OCI-LY7 (cell line): ENCODE measurements around the gene EVA1C. TPM values are rescaled to one million over a fixed set of nuclear protein-coding genes. Genes with fewer than 3 reads are reported as not detected.
"Not testable (repeated sequence)": the region's sequence is repeated elsewhere in the genome, so short reads cannot be mapped to it uniquely, and the experiment has no call there.

Experiments
- BruUV-seq: library from RNA; stranded (reverse); fragments of 400-500 nt; replicated peaks from 2 replicates; lab custom pipeline; 2021; lab: Mats Ljungman, UMichigan
- CTCF ChIA-PET: fragments of 300-600 bp; sonication (Branson Sonifier 250); formaldehyde crosslinking; loops from one replicate; lab custom pipeline; 2022; ENCODE audit warnings: antibody characterized with exemption; ENCODE audit not compliant: unreplicated experiment; lab: Charles Lee
- POLR2A ChIA-PET: fragments of 300-600 bp; sonication (Branson Sonifier 250); formaldehyde crosslinking; loops from one replicate; lab custom pipeline; 2022; ENCODE audit warnings: antibody characterized with exemption; lab: Charles Lee
- DNase-seq: peaks from one replicate; pipeline ENCODE4 v3.0.0-alpha.2; 2015; ENCODE audit warnings: low spot score
- H2AFZ ChIP-seq: fragments of 200-600 bp; sonication (generic), shearing (Covaris generic); 2 replicates; pipeline ENCODE4 v1.6.1; 2014; ENCODE audit warnings: mild to moderate bottlenecking, antibody characterized with exemption, low read length, moderate library complexity
- H3K27ac ChIP-seq: fragments of 200-600 bp; sonication (generic); 2 replicates; pipeline ENCODE4 v1.5.1; 2014; ENCODE audit warnings: mixed run types, low read depth, mild to moderate bottlenecking, moderate library complexity, low read length, inconsistent platforms; ENCODE audit not compliant: poor library complexity, severe bottlenecking
- H3K36me3 ChIP-seq: fragments of 200-600 bp; sonication (generic); 2 replicates; pipeline ENCODE4 v1.6.1; 2014; ENCODE audit warnings: mild to moderate bottlenecking, antibody characterized with exemption, low read length, moderate library complexity, mixed read lengths; ENCODE audit not compliant: insufficient read depth
- H3K4me1 ChIP-seq: fragments of 200-600 bp; sonication (generic); 2 replicates; pipeline ENCODE4 v1.5.1; 2014; ENCODE audit warnings: mild to moderate bottlenecking, low read length; ENCODE audit not compliant: insufficient read depth, poor library complexity, severe bottlenecking
- H3K4me2 ChIP-seq: fragments of 200-600 bp; sonication (generic); 2 replicates; pipeline ENCODE4 v1.6.1; 2014; ENCODE audit warnings: mild to moderate bottlenecking, low read length
- H3K4me3 ChIP-seq: fragments of 200-600 bp; sonication (generic); 2 replicates; pipeline ENCODE4 v1.5.1; 2014; ENCODE audit warnings: mild to moderate bottlenecking, low read depth, low read length; ENCODE audit not compliant: poor library complexity, severe bottlenecking
- H3K79me2 ChIP-seq: fragments of 200-600 bp; sonication (generic); 2 replicates; pipeline ENCODE4 v1.6.1; 2016; ENCODE audit warnings: low read depth, mild to moderate bottlenecking, low read length, moderate library complexity, mixed read lengths; ENCODE audit not compliant: insufficient read depth
- H3K9me2 ChIP-seq: fragments of 200-600 bp; sonication (generic); 2 replicates; pipeline ENCODE4 v1.6.1; 2016; ENCODE audit warnings: mild to moderate bottlenecking, low read length, mixed read lengths; ENCODE audit not compliant: insufficient read depth
- H3K9me3 ChIP-seq: fragments of 200-600 bp; sonication (generic); 2 replicates; pipeline ENCODE4 v1.6.1; 2014; ENCODE audit warnings: mild to moderate bottlenecking, mixed run types, low read length, mixed read lengths
- H4K20me1 ChIP-seq: fragments of 200-600 bp; sonication (generic); 2 replicates; pipeline ENCODE4 v1.6.1; 2014; ENCODE audit warnings: mild to moderate bottlenecking, antibody characterized with exemption, low read length, moderate library complexity, mixed read lengths; ENCODE audit not compliant: insufficient read depth
- CTCF ChIP-seq: fragments of 200-600 bp; sonication (generic); conservative IDR thresholded peaks from 2 replicates; pipeline ENCODE4 v1.5.1; 2014; ENCODE audit warnings: mild to moderate bottlenecking, antibody characterized with exemption, low read length, moderate library complexity, mixed read lengths
- EZH2phosphoT487 ChIP-seq: fragments of 200-600 bp; sonication (generic); IDR thresholded peaks from 2 replicates; pipeline ENCODE4 v1.6.1; 2018; ENCODE audit warnings: low read depth, borderline replicate concordance, mild to moderate bottlenecking, mixed run types, antibody characterized with exemption, low read length, moderate library complexity, mixed read lengths
- intact Hi-C: fragments of 100-400 bp; cut with micrococcal nuclease; formaldehyde crosslinking; loops from one replicate; pipeline ENCODE4 v1.10.0; 2022; ENCODE audit not compliant: unreplicated experiment
- total RNA-seq, 2 experiments: library from RNA; depleted of rRNA in 1 of 2; stranded (reverse); fragments of >200 nt in 1 of 2; shearing (Covaris generic) in 1 of 2; gene quantifications; 2 replicates each; pipeline ENCODE4 v1.2.3, GENCODE V29; 2014 to 2022

The EVA1C gene
- total RNA-seq, 2 experiments from 2014 or later, result not detected

- CTCF ChIA-PET, result no interaction called here
- Histone ChIP-seq H3K9me3 (no peaks in the 10 kb centered on the region), H3K9me2 (no peaks in the 10 kb centered on the region), H3K4me2 (no peak overlapping the region), H3K36me3 (peaks cover 97% of the 10 kb centered on the region), H3K4me3 (no peak overlapping the region), H2AFZ (no peak overlapping the region), H3K4me1 (no peaks in the 10 kb centered on the region), H3K27ac (no peak overlapping the region), H4K20me1 (no peaks in the 10 kb centered on the region), H3K79me2 (no peaks in the 10 kb centered on the region)
- TF ChIP-seq EZH2phosphoT487, result no peak
- TF ChIP-seq CTCF, result no peak
- intact Hi-C loops, result no loop called here
- POLR2A ChIA-PET, result no interaction called here
- no peak for DNase-seq
- no TSS peak for BruUV-seq
Observed at GRCh38 chr21:32368386-32368785, 44.1 kb upstream of the EVA1C start.

- H3K27ac ChIP-seq, H3K4me1 ChIP-seq, H3K4me3 ChIP-seq, H3K79me2 ChIP-seq, POLR2A ChIA-PET, H3K4me2 ChIP-seq, H4K20me1 ChIP-seq, CTCF ChIA-PET, H3K9me2 ChIP-seq, intact Hi-C loops, BruUV-seq, H3K9me3 ChIP-seq, DNase-seq, H2AFZ ChIP-seq: not testable (repeated sequence)
- H3K36me3 ChIP-seq, result peaks cover 97% of the 10 kb centered on the region
Observed at GRCh38 chr21:32368961-32369360, 43.5 kb upstream of the EVA1C start.

- Histone ChIP-seq H2AFZ (no peak overlapping the region), H3K9me3 (no peaks in the 10 kb centered on the region), H3K27ac (no peak overlapping the region), H3K9me2 (no peaks in the 10 kb centered on the region), H3K4me3 (no peak overlapping the region), H3K36me3 (peaks cover 99% of the 10 kb centered on the region), H4K20me1 (no peaks in the 10 kb centered on the region), H3K4me2 (no peak overlapping the region), H3K79me2 (no peaks in the 10 kb centered on the region), H3K4me1 (no peaks in the 10 kb centered on the region)
- CTCF ChIA-PET, result no interaction called here
- no peak for DNase-seq
- BruUV-seq, result no TSS peak
- no peak for TF ChIP-seq EZH2phosphoT487
- TF ChIP-seq CTCF, result no peak
- intact Hi-C loops, result no loop called here
- POLR2A ChIA-PET, result no interaction called here
Observed at GRCh38 chr21:32370998-32371766, 41.3 kb upstream of the EVA1C start.
